Epithelial cell of prostate (primary cell): ENCODE measurements around the gene SLX4.

Experiments used
- DNase-seq: peaks from one replicate; pipeline ENCODE4 v3.0.0-alpha.2; 2011; ENCODE audit warnings: low read depth, low spot score
- H3K27ac ChIP-seq: fragments of 450-650 bp; 2 replicates; pipeline ENCODE4 v1.5.1; 2017; ENCODE audit warnings: mild to moderate bottlenecking

Gene SLX4

GRCh38 chr16:3583303-3584038 lies 27.9 kb downstream of the SLX4 start:
- no peak for DNase-seq
- H3K27ac ChIP-seq = no peak overlapping the region

DNA sequence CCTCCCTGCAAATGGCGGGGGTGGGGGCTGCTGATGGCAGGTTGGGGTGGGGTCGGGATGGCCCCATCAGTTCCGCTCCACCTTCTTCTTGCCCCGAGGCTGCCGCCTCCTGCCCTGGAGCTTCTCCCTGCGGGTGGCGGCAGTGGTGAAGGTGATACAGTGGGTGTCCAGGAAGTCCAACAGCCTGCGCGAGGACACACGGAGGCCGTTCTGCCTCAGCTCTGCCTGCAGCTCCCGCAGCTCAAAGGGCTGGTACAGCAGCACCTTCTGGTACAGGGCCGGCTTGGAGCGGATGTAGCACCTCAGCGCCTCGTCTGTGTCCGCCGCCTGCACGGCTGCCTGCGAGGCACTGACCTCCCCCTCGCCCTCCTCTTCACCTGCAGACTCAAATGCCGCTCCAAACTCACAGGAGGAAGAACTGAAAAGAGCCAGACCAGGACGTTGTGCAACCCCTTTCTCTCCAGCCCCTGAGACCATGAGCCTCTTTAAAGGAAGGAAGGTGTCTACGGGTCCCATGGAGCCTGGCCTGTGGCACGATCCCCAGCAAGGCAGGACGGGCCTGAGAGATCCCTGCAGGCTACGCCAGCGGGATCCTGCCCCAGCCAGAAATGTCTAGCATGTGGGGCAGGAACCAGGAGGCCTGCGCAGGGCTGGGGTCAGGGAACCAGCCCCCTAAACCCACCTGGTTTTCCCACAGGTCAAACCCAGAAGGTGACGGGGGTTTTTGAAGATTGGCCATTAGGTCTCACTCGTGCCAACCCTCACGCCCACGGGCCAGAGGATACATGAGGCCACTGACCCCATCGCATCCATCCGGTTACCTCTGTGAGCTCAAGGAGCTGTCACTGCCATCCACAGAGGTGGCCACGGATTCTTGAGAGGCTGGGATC lies 28.9 kb downstream of the SLX4 start:
- H3K27ac ChIP-seq = no peak overlapping the region
- DNase-seq = no peak

DNA sequence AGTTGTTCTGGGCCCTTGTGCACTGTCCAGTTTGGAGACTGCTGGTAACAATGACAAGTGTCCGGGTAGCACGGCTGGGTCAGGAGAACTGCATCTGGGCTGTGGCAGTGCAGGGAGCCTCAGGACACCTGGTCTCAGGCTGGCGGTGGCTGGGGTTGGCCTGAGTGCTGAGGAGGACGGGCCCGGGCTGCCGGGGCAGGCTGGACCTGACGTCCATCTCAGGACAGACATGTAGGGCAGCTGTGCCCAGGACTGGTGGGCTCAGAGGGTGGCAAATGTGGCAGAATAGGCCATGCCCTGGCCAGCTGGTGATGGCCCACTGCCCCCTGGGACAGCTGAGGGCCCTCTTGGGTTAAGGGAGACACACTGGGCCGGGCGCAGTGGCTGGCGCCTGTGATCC lies 30.0 kb downstream of the SLX4 start:
- H3K27ac ChIP-seq = no peak overlapping the region
- DNase-seq = no peak

GRCh38 chr16:3580686-3581085 lies 30.7 kb downstream of the SLX4 start:
- DNase-seq = no peak
- no peak overlapping the region for H3K27ac ChIP-seq

DNA sequence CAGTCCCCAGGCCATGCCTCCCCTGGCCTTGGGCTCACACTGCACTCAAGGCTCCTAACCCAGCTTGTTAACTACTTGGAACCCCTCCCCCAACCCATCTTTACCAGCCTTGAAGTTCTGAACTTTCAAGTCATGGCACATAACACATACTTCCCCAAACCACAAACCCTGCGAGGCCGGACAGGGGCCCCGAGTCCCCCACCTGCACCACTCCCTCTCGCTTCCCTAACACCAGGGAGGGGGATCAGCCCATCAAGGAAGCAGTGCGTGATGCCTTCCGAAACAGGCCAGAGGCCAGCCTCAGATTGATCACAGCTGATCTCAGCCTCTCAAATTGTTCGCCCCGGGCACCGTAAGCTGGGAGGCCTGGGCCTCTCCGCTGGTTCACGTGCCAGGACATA lies 31.2 kb downstream of the SLX4 start:
- no peak for DNase-seq
- H3K27ac ChIP-seq = no peak overlapping the region

GRCh38 chr16:3579776-3580175 lies 31.6 kb downstream of the SLX4 start:
- no peak for DNase-seq
- H3K27ac ChIP-seq = no peak overlapping the region

GRCh38 chr16:3578610-3579551 lies 32.5 kb downstream of the SLX4 start:
- H3K27ac ChIP-seq = no peak overlapping the region
- DNase-seq = no peak

- no peak for DNase-seq
- no peak overlapping the region for H3K27ac ChIP-seq
Observed at GRCh38 chr16:3578121-3578520, 33.3 kb downstream of the SLX4 start.

- no peak for DNase-seq
- no peak within 1 kb of the TSS for H3K27ac ChIP-seq
Observed at GRCh38 chr16:3577302-3577752, 34.1 kb downstream of the SLX4 start, which contains the start of gene NLRC3. Gene NLRC3, minus strand, starts transcription at chr16:3577403. Its CDS starts 12,367 bp downstream, at chr16:3565036.

DNA sequence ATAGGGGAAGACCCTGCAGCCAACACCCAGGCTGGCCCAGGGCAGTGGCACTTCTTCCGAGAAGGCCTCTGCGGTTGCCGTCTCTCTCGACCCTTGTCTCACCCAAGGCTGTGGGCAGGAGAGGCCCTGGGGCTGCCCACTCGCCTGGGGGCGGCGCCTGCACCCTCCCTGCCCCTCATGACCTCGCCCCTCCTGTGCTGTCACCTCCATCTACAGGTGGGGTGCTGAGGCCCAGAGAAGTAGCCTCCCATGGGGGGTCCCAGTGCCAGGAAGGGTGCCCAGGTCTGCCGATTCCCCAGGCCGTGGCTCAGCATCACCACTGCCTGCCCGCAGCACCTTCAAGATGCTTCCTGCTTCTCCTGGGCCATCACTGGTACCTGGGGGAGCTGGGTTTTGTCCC lies 35.2 kb downstream of the SLX4 start:
- no peak overlapping the region for H3K27ac ChIP-seq

GRCh38 chr16:3575491-3575890 lies 35.9 kb downstream of the SLX4 start:
- no peak overlapping the region for H3K27ac ChIP-seq
- no peak for DNase-seq

More for the DNA sequence above, 35.2 kb downstream of the SLX4 start:
- no peak for DNase-seq

GRCh38 chr16:3574195-3574594 lies 37.2 kb downstream of the SLX4 start:
- DNase-seq = no peak
- no peak overlapping the region for H3K27ac ChIP-seq

GRCh38 chr16:3573146-3573815 lies 38.1 kb downstream of the SLX4 start:
- no peak for DNase-seq
- no peak overlapping the region for H3K27ac ChIP-seq

DNA sequence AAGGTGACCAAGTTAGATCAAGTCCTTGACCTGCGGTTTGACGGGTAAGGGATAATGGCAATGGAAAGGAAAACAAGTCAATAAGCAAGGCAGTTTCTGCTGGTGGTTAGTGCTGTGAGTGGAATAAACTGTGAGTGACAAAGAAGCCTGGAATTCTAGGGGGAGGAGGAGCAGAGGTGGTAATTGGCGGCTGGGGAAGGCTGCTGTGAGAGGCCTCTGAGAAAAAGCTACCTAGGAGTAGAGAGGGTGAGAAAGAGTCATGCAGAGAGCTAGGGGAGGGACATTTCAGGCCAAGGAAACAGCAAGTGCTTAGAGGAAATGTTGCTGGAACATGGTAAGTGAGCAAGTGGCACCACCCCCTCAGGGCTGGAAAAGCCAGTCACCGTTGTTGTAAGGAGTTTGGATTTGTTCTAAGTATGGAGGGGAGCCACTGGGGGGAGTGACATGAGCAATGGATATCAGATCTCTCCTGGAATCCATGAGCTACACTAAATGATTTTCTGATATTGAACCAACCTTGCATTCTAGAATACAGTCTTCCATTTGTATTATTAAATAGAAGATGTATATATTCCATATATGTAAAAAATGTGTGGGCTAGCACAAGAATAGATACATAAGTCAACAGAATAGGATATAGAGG lies 40.9 kb downstream of the SLX4 start:
- no peak for DNase-seq
- no peak overlapping the region for H3K27ac ChIP-seq

DNA sequence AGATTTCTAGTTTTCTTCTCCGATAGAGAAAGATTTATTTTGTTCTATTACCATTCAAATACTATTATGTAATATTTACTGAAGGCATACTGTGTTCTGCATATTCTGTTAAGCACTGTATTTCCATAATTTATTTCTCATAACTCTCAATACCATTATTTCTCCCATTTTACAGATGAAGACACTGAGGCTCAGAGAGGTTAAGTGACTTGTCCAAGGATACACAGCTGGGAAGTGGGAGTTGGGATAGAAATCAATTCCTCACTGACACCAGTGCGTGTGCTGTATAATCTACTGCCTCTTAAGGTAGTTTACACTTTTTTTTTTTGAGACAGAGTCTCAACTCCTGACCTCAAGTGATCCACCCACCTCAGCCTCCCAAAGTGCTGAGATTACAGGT lies 41.6 kb downstream of the SLX4 start:
- DNase-seq = no peak
- H3K27ac ChIP-seq = no peak overlapping the region

- no peak for DNase-seq
- no peak overlapping the region for H3K27ac ChIP-seq
Observed at GRCh38 chr16:3566990-3567389, 44.4 kb downstream of the SLX4 start.

DNA sequence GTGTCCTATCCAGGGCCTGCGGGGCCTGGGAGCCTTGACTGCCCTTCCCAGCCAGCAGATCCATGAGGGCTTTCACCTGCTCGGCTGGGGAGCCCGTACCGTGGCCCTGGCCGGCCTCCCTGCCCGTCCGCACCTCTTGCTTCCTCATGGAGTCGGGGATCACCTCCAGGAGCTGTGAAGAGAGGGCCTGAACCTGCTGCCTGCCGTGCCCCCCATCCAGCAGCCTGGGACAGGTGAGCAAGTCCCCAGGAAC lies 46.6 kb downstream of the SLX4 start:
- no peak overlapping the region for H3K27ac ChIP-seq
- no peak for DNase-seq

DNA sequence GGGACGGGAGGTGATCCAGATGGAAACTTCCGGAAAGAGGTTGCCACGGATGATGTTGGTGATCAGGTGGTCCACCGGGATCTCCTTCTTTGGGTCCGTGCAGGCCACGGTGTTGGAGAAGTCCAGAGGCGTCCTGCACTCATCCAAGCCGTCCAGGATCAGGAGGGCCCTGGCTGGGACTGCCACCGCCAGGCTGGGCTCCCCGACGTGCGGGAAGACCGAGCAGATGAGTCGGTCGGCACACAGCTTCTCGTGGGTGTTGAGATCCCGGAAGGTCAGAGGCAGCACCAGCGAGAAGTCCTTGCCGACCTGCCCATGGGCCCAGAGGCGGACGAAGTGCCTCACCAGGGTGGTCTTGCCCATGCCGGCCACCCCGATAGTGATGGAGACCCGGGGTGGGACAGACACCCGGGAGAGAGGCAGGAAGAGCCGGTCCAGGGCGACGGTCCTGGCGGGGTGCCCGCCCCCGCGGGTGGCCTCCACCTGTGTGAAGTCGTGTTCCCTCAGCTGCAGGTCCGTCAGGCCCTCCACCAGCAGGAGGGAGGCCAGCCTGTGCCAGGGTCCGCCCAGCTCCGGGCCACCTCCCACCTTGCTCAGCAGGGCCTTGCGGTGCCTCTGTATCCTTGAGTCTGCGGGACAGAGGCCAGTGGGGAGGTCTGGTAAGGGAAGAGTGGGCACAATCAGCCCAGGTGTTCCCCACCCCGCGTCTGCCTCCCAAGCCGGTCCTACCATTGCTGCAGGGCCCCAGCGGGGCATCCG lies 47.1 kb downstream of the SLX4 start:
- H3K27ac ChIP-seq = no peak overlapping the region
- no peak for DNase-seq

DNA sequence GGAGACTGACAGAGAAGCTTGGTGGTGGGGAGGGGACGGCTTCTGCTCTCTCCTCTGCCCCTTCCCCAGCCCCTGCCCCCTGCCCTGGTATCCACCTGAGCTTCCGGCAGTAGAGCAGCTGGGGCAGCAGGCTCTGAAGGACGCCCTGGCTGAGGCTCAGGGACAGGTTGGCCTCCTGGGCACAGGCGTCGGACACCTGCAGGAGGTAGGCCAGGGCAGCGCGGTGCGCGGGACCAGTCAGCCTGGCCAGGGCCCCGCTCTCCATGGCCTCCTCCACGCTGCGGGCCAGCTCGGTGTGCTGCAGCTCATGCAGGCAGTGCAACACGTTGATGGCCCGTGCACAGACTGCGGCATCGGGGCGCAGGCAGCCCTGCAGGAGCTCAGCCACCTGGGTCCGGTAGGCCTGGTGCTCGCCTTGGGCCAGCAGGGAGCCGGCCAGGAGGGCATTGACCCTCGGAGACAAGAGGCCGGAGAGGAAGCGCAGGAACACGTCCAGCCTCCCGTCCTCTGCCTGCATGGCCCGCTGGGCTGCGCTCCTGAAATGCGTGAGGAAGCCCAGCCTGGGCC lies 48.4 kb downstream of the SLX4 start:
- no peak overlapping the region for H3K27ac ChIP-seq
- DNase-seq = no peak
